Hepatic stellate cell (primary cell): ENCODE data around the gene FAM174C.

Experiments used
- DNase-seq: peaks from one replicate; pipeline ENCODE4 v3.0.0; 2011; ENCODE audit warnings: low spot score

Gene FAM174C

GRCh38 chr19:1275260-1275975 is at the start of gene FAM174C:
Gene FAM174C, plus strand, starts transcription at chr19:1275530. Its CDS starts 20 bp downstream, at chr19:1275550.
- DNase-seq, result peak; percentile 98

DNA sequence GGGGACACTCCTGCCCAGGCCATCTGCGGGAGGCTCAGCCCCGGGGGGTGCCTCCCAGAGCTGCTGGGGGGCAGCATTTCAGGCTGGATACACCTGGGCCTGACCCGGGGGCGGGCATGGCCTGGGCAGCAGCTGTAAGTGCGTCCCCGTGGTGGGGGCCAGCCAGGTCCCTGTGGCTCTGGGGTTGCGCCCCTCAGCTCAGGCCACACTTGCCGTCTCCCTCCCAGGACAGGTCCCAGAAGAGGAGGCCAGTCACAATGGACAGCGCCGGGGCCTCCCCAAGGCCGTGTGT is 49.2 kb upstream of the FAM174C start:
- DNase-seq, result no peak

GRCh38 chr19:1226522-1227303 is 48.6 kb upstream of the FAM174C start:
- DNase-seq, result no peak

- no peak for DNase-seq
These were observed 47.9 kb upstream of the FAM174C start for GRCh38 chr19:1227304-1228054.

- DNase-seq, result no peak
These were observed 47.0 kb upstream of the FAM174C start for GRCh38 chr19:1228161-1228957.

GRCh38 chr19:1229056-1229923 is 46.0 kb upstream of the FAM174C start:
- DNase-seq, result no peak

GRCh38 chr19:1229924-1230782 is 45.2 kb upstream of the FAM174C start:
- no peak for DNase-seq

DNA sequence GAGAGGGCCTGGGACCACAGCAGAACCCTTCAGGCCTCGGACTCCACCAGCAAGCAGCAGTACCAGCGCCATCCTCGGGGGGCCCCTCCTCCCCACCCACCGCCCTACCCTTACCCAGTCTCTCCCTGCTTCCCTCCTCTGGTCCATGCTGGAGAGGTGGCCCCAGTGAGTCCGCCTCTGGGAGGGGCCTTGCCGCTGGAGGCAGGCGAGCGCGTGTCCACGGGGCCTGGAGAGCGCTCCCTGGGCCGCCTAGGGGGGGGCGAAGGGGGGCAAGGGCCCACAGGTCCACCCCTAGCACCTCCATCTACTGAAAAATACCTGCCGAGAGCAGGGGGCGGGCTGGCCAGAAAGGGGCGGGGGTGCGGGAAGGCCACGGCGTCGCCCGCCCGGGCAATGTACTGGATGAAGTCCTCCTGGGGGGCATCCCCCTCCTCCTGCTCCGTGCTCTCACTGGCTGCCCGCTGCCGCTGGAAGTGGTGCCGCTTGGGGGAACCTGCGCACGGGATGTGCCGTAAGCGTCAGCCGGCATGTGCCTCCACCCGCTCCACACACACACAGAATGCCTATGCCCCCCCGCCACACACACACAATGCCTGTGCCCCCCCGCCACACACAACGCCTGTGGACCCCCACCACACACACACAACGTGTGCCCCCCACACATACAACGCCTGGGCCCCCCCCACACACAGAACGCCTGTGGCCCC is 44.4 kb upstream of the FAM174C start:
- no peak for DNase-seq

GRCh38 chr19:1231729-1232637 is 43.3 kb upstream of the FAM174C start:
- DNase-seq, result no peak

DNA sequence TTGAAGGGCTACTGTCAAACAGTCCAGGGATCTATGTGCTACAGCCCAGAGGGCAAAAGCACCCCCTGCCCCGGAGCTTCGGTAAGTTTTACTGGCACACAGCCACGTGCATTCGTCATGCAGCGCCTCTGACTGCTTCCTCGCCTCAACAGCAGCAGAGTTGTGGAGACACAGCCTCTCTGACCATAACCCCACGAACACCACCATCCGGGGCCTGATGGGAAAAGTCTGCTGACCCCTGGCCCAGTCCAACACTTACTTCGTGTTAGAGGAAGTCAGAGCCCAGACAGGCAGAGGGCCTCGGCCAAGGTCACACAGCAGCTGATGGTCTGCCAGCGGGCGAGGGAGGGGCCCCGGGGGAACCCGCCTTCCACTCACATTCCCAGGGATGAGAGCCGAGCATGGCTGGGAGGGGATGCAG is 42.7 kb upstream of the FAM174C start:
- peak; percentile 39 for DNase-seq

DNA sequence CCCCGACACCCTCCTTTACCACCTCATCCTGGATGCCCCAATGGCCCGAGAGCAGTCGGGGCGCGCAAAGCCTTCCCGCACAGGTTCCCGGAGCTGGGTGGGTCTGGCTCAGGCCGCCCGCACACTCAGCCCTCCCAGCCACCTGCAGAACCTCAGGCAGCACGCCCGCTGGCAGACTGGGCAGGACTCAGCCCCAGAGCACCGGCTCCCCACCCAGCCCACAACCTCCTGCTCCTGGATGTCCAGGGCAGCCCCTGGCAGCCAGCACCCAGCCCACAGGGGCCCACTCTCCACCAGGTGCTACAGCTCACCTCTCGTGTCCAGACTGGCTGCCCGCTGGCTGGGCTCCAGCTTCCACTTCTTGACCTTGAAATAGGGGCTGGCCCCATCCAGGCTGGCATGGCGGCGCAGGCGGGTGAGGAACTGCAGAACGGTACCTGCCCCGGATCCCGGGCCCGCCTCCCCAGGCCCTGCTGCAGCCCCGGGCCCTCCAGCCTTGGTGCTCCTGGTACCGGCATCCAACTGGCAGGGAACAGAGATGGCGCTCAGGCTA is 42.1 kb upstream of the FAM174C start:
- no peak for DNase-seq

DNA sequence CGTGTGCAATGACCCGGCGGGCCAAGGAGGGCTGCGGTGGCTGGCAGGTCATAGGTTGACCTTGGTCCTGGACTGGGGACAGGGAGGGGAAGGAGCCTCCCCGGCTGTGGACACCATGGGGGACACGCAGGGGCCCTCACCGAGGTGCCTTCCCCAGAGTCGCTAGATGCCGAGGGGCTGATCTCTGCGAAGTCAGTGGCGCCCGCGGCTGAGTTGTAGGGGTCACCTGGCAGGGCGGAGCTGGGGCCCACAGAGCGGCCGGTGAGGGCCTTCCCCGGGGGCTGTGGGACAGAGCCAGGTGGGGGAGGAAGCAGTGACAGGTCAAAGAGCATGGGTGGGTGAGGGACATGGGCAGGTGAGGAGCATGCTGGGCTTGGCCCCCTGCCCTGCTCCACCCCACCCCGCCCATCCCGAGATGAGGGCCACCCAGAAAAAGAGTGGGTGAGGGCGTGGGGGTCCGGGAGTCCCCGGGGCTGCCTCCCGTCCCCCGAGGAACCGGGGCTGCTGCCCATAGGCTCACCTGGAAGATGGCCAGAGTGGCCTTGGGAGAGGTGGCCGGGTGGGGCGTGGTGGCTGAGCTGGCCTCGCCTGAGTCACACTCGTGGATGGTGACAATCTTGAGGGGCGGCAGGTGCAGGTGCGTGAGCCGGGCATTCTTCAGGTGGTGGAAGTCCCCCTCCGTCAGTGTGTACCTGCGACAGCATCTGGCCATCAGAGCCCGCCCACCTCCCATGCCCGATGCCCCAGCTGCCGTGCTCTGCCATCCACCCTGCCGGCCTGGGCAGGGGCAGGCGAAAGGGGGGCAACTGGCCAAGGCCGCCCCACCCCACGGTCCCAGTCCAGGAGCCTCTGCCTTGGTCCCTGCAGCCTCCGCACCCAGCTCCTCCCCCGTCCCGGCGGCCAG is 41.0 kb upstream of the FAM174C start:
- DNase-seq, result no peak

DNA sequence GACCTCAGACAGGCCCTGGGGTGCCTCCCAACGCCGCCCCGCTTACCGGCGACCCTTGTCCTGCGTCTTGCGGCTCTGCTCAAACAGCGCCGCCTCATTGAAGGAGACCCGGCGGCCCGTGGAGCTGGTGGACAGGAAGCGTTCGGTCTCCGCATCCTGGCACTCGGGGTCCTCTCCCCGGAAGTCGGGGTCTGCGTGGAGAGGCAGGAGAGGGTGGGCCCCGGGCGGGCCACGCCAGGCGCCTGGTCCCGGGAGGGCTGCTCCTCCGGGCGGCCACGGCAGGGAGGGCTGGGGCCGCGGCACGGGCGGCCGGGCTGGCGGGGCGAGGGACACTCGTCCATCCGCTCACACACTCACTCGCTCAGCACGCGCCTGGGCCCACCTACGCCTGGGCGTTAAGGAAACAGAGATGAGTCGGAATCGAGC is 40.4 kb upstream of the FAM174C start:
- DNase-seq, result no peak

- no peak for DNase-seq
These were observed 39.4 kb upstream of the FAM174C start for GRCh38 chr19:1235625-1236538.

DNA sequence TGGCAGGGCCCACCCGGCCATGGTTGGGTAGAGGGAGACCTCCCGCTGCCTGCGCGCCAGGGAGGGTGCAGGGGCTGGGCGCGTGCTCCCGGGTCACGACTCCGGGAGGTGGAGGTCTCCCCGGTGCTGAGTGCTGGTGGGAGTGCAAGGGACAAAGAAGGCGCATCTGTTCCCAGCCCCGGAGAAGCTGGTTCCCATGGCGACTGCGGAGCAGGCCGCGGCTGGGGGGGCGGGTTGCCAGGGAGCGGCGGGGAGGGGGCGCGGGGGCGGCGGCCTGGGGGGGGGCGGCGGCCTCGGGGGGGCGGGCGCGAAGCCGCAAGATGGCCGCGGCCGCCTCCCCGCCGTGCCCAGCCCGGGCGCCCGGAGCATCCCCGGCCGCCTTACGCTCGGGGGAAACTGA is 38.8 kb upstream of the FAM174C start:
- no peak for DNase-seq
